MM.1S (cell line): ENCODE measurements around the gene SNX20.

Source experiments
- EZH2 ChIP-seq: fragments of 300-600 bp; sonication (generic); optimal IDR thresholded peaks from 2 replicates; pipeline ENCODE3; 2017; ENCODE audit warnings: low read depth, mild to moderate bottlenecking, antibody characterized with exemption, low read length, mixed read lengths
- EZH2phosphoT487 ChIP-seq: fragments of 300-600 bp; sonication (generic); IDR thresholded peaks from 2 replicates; pipeline ENCODE4 v1.6.1; 2018; ENCODE audit warnings: antibody characterized with exemption, low read length
- TF ChIP-seq, protein P1 (sequence below): fragments of 300-600 bp; sonication (generic); IDR thresholded peaks from 2 replicates; pipeline ENCODE4 v1.5.1; 2016; ENCODE audit warnings: antibody characterized with exemption, low read length, mixed read lengths

DNA sequence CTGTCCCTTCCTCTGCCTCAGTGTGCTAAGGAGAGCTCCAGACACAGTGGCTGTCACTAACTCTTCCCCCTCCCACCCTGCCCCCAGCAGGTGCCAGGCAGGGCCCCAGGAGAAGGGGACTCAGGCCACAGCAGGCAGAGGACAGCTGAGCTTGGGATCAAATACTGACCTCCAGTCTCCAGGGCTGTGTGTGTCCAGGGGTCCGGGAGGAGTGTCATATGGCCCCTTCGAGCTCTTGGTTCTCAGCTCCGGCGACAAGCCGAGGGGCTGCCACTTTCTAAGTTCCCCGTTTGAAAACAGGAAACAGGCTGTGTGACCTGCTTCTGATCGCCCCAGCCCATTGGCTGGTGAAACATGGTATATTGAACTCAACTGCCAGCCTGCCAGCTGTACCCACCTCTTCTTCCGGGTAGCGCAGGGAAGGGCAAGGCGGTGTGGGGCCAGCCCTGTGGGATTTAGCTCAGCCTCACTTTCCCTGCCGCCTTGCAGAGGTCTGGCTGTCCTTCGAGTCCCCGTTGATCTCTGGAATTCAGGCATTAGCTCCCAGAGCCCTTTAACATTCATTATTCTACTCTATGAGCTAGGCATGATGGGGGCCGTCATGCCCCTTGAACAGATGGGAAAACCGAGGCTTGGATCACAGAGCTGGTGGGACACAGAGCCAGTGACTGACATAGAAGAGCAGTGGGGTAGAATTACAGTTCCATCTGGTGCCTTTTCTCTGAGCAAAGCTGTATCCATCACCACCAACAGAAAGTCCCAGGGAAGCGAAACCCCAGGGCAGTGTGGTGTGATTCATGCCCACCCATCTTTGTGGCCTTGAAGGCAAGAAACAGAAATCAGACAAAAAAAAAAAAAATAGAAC, at the start of gene SNX20:
- no peak for TF ChIP-seq EZH2phosphoT487
- TF ChIP-seq, protein P1, sequence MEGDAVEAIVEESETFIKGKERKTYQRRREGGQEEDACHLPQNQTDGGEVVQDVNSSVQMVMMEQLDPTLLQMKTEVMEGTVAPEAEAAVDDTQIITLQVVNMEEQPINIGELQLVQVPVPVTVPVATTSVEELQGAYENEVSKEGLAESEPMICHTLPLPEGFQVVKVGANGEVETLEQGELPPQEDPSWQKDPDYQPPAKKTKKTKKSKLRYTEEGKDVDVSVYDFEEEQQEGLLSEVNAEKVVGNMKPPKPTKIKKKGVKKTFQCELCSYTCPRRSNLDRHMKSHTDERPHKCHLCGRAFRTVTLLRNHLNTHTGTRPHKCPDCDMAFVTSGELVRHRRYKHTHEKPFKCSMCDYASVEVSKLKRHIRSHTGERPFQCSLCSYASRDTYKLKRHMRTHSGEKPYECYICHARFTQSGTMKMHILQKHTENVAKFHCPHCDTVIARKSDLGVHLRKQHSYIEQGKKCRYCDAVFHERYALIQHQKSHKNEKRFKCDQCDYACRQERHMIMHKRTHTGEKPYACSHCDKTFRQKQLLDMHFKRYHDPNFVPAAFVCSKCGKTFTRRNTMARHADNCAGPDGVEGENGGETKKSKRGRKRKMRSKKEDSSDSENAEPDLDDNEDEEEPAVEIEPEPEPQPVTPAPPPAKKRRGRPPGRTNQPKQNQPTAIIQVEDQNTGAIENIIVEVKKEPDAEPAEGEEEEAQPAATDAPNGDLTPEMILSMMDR: no peak
- no peak for TF ChIP-seq EZH2
